Endothelial cell of umbilical vein (primary cell): ENCODE results near the gene SIRT5. TPM values are rescaled to one million over a fixed set of nuclear protein-coding genes. Genes with fewer than 3 reads are reported as not detected.

ENCODE experiments used
- BruUV-seq: library from RNA; stranded (reverse); fragments of 400-500 nt; replicated peaks from 2 replicates; lab custom pipeline; 2021; lab: Mats Ljungman, UMichigan
- CTCF ChIA-PET: fragments of 300-600, 350-600 bp; sonication (Branson Sonifier 250); formaldehyde crosslinking; loops from one replicate; lab custom pipeline; 2021; ENCODE audit warnings: antibody characterized with exemption, inconsistent platforms; lab: Charles Lee
- POLR2A ChIA-PET: fragments of 300-600, 350-600 bp; sonication (Branson Sonifier 250); formaldehyde crosslinking; loops from one replicate; lab custom pipeline; 2021; ENCODE audit warnings: antibody characterized with exemption, inconsistent platforms; lab: Charles Lee
- DNase-seq: peaks from one replicate; pipeline ENCODE4 v3.0.0-alpha.2; 2011; ENCODE audit warnings: low read depth, low spot score
- FAIRE-seq: peaks from 2 replicates; lab custom pipeline; 2011; peaks lifted over from hg19 to GRCh38; lab: Jason Lieb, UNC
- H2AFZ ChIP-seq: 2 replicates; pipeline ENCODE4 v1.6.0; 2012; ENCODE audit warnings: low read depth, low read length, control low read depth, inconsistent platforms
- H3K27ac ChIP-seq: 2 replicates; pipeline ENCODE4 v1.5.1; 2011; ENCODE audit warnings: low read depth, mild to moderate bottlenecking, control low read depth, low read length, moderate library complexity; ENCODE audit not compliant: insufficient read depth
- H3K27me3 ChIP-seq, 2 experiments: 2 replicates each; pipeline versions ENCODE4 v1.6.0 to v1.6.1; 2011; ENCODE audit warnings: low read length in 2 of 2, mixed read lengths in 1 of 2; ENCODE audit not compliant: control insufficient read depth in 2 of 2, insufficient read depth in 2 of 2
- H3K36me3 ChIP-seq, 2 experiments: 2 replicates in 1 of 2; 3 replicates in 1 of 2; pipeline ENCODE4 v1.5.1; 2011; ENCODE audit warnings: low read length in 2 of 2, mild to moderate bottlenecking in 1 of 2, moderate library complexity in 1 of 2; ENCODE audit not compliant: control insufficient read depth in 2 of 2, insufficient read depth in 2 of 2; ENCODE audit errors: extremely low read depth in 1 of 2
- H3K4me1 ChIP-seq: 3 replicates; pipeline ENCODE4 v1.5.1; 2011; ENCODE audit warnings: mild to moderate bottlenecking, low read length; ENCODE audit not compliant: control insufficient read depth, insufficient read depth; ENCODE audit errors: extremely low read depth
- H3K4me2 ChIP-seq: 2 replicates; pipeline ENCODE4 v1.6.1; 2011; ENCODE audit warnings: low read length, control low read depth, mixed read lengths; ENCODE audit not compliant: insufficient read depth
- H3K4me3 ChIP-seq, 3 experiments: fragments of 200-600 bp in 1 of 3; sonication (generic), shearing (Covaris generic) in 1 of 3; replicated peaks in 1 of 3; 2 replicates each; pipeline ENCODE4 v1.5.1; 2011 to 2016; ENCODE audit warnings: control low read depth in 3 of 3, low read length in 3 of 3, mild to moderate bottlenecking in 2 of 3, inconsistent platforms in 1 of 3, low read depth in 1 of 3, moderate library complexity in 1 of 3; ENCODE audit not compliant: insufficient read depth in 1 of 3
- H3K79me2 ChIP-seq: 2 replicates; pipeline ENCODE4 v1.6.0; 2012; ENCODE audit warnings: low read length, inconsistent platforms; ENCODE audit not compliant: control insufficient read depth, insufficient read depth
- H3K9ac ChIP-seq: replicated peaks from 2 replicates; pipeline ENCODE3; 2011; ENCODE audit warnings: low read length, control low read depth; ENCODE audit not compliant: insufficient read depth; ENCODE audit errors: extremely low read depth
- H3K9me1 ChIP-seq: replicated peaks from 3 replicates; pipeline ENCODE4 v1.6.0; 2011; ENCODE audit warnings: mild to moderate bottlenecking, low read length; ENCODE audit not compliant: control insufficient read depth, insufficient read depth; ENCODE audit errors: extremely low read depth
- H3K9me3 ChIP-seq: replicated peaks from 2 replicates; pipeline ENCODE4 v1.5.1; 2012; ENCODE audit warnings: low read length, inconsistent platforms; ENCODE audit not compliant: control insufficient read depth, insufficient read depth
- H4K20me1 ChIP-seq: replicated peaks from 2 replicates; pipeline ENCODE3; 2011; ENCODE audit warnings: mild to moderate bottlenecking, low read length; ENCODE audit not compliant: control insufficient read depth, insufficient read depth; ENCODE audit errors: extremely low read depth
- MYC ChIP-seq: IDR thresholded peaks from one replicate; pipeline ENCODE4 v1.6.1; 2011; ENCODE audit warnings: mild to moderate bottlenecking, low read depth, low read length
- POLR2A ChIP-seq: IDR thresholded peaks from 2 replicates; pipeline ENCODE4 v1.6.1; 2012; ENCODE audit warnings: low read depth, mild to moderate bottlenecking, control low read depth, low read length
- POLR2AphosphoS5 ChIP-seq: IDR thresholded peaks from 2 replicates; pipeline ENCODE4 v1.6.1; 2012; ENCODE audit warnings: low read depth, mild to moderate bottlenecking, control low read depth, low read length, moderate library complexity; ENCODE audit not compliant: insufficient read depth
- dilution Hi-C: fragments of 300-500 bp; cut with MboI; formaldehyde crosslinking; loops from one replicate; pipeline ENCODE4 v1.15.0; 2019; ENCODE audit warnings: low sequenced_read_pairs; ENCODE audit not compliant: extremely low pct_ligation_motif_present
- intact Hi-C: fragments of 100-400 bp; cut with micrococcal nuclease; formaldehyde crosslinking; loops from one replicate; pipeline ENCODE4 v1.10.0; 2022
- polyA plus RNA-seq, 4 experiments: library from polyadenylated mRNA; depleted of rRNA in 3 of 4; stranded (reverse) in 3 of 4; unstranded in 1 of 4; fragments of >200 nt; gene quantifications; 2 replicates each; pipeline versions ENCODE4 v1.2.1 to v1.2.3, GENCODE V29; 2011 to 2012; ENCODE audit warnings: missing spikeins in 1 of 4
- total RNA-seq: library from RNA; stranded (reverse); gene quantifications from 2 replicates; pipeline ENCODE4 v1.2.3, GENCODE V29; 2021
- TF ChIP-seq, protein P1 (sequence below), 2 donors: IDR thresholded peaks; 1 replicate in 1 of 2; 2 replicates in 1 of 2; pipeline ENCODE4 v1.5.1; 2011; ENCODE audit warnings: low read length in 2 of 2, mild to moderate bottlenecking in 2 of 2, moderate library complexity in 2 of 2, control low read depth in 1 of 2, inconsistent platforms in 1 of 2, low read depth in 1 of 2; ENCODE audit not compliant: insufficient read depth in 1 of 2; ENCODE audit errors: extremely low read depth in 1 of 2

SIRT5 gene
- total and polyA plus RNA-seq, 2 donors (not counting 3 experiments of a cell fraction or from before 2014, with no cell fraction given) = 4.7 to 7.2 TPM

DNA sequence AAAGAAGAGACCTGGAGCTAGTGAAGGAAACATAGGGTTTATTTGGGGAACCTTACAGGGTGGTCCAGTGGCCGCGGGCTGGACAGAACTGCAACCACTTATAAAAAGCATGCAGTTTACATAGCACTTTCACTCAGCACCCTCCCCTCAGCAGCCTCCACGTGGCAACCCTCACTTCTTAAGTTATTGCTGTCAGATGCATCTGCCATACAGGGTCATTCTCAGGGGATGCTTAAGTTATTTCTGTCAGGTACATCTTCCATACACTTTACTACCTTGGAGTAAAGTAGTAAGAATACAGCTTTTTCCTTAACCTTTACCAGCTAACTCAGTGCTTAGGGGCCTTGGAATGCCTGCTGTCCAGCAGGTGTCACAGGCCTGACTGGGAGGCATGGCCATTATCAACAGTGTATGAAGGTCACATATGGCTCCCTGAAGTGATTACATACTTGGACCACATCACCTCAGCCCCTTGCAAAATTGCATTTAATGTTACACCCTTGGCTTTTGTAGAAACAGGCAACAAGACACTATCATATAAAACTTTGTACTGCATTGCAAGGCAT lies 38.7 kb downstream of the SIRT5 start:
- no peak for TF ChIP-seq POLR2A
- TF ChIP-seq MYC = no peak
- TF ChIP-seq, protein P1, sequence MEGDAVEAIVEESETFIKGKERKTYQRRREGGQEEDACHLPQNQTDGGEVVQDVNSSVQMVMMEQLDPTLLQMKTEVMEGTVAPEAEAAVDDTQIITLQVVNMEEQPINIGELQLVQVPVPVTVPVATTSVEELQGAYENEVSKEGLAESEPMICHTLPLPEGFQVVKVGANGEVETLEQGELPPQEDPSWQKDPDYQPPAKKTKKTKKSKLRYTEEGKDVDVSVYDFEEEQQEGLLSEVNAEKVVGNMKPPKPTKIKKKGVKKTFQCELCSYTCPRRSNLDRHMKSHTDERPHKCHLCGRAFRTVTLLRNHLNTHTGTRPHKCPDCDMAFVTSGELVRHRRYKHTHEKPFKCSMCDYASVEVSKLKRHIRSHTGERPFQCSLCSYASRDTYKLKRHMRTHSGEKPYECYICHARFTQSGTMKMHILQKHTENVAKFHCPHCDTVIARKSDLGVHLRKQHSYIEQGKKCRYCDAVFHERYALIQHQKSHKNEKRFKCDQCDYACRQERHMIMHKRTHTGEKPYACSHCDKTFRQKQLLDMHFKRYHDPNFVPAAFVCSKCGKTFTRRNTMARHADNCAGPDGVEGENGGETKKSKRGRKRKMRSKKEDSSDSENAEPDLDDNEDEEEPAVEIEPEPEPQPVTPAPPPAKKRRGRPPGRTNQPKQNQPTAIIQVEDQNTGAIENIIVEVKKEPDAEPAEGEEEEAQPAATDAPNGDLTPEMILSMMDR (IDR thresholded peaks at IDR 0.05; ENCODE audit: extremely low read depth in 1 of 2, insufficient read depth in 1 of 2, low read depth in 1 of 2, low read length in 2 of 2) = no peak
- TF ChIP-seq POLR2AphosphoS5 = no peak
- no peak for DNase-seq
- intact Hi-C loops (loop anchor here (1.0 to 10.0 kb wide), 2 partner anchors 418 to 978 kb away; no protein-coding TSS in a partner anchor), dilution Hi-C loops (no loop called here)
- Histone ChIP-seq H3K9me1 (no peaks in the 10 kb centered on the region), H3K9ac (no peak overlapping the region), H3K4me1 (peaks cover 17% of the 10 kb centered on the region), H3K79me2 (peaks cover 25% of the 10 kb centered on the region), H3K9me3 (no peaks in the 10 kb centered on the region), H3K36me3 (peaks cover 0 to 14% of the 10 kb centered on the region in 2 experiments), H3K27ac (no peak overlapping the region), H2AFZ (no peak overlapping the region), H3K27me3 (no peaks in the 10 kb centered on the region), H3K4me3 (no peak overlapping the region), H4K20me1 (no peaks in the 10 kb centered on the region), H3K4me2 (no peak overlapping the region)
- ChIA-PET POLR2A (no interaction called here), CTCF (interaction anchor here (1.5 to 3.4 kb wide), 3 partner anchors 12 to 39 kb away, joined by 4 to 42 read pairs (median 4); partner anchors contain the start of gene SIRT5)
- BruUV-seq = no TSS peak
- no peak for FAIRE-seq
